ENCODE data around the gene WNT9A.

WNT9A gene

GRCh38 chr1:227938911-227939790 lies 8.6 kb downstream of the WNT9A start:
- no peak for TF ChIP-seq CTCF (IDR thresholded peaks at IDR 0.05; ENCODE audit: insufficient read depth, missing control alignments)
- no peak for DNase-seq (ENCODE audit: insufficient read length, low spot score)
- no peak for FAIRE-seq

DNA sequence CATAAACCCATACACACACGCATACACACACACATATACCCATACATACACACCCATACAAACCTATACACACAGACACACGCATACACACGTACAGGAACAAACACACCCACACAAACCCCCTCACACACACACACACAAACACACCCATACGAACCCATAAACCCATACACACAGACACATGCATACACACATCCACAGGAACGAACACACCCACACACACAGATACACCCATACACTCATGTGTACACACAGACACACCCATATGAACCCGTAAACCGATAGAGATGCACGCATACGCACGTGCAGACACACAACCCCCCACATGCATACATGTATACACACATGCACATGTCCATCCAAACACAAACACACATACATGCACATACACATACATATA lies 9.5 kb downstream of the WNT9A start:
- DNase-seq (ENCODE audit: insufficient read length, low spot score) (no peak), FAIRE-seq (no peak)
- TF ChIP-seq CTCF (IDR thresholded peaks at IDR 0.05; ENCODE audit: insufficient read depth, missing control alignments) = no peak

GRCh38 chr1:227937838-227938145 lies 9.9 kb downstream of the WNT9A start:
- no peak for TF ChIP-seq CTCF (IDR thresholded peaks at IDR 0.05; ENCODE audit: insufficient read depth, missing control alignments)
- FAIRE-seq (no peak), DNase-seq (ENCODE audit: insufficient read length, low spot score) (no peak)

DNA sequence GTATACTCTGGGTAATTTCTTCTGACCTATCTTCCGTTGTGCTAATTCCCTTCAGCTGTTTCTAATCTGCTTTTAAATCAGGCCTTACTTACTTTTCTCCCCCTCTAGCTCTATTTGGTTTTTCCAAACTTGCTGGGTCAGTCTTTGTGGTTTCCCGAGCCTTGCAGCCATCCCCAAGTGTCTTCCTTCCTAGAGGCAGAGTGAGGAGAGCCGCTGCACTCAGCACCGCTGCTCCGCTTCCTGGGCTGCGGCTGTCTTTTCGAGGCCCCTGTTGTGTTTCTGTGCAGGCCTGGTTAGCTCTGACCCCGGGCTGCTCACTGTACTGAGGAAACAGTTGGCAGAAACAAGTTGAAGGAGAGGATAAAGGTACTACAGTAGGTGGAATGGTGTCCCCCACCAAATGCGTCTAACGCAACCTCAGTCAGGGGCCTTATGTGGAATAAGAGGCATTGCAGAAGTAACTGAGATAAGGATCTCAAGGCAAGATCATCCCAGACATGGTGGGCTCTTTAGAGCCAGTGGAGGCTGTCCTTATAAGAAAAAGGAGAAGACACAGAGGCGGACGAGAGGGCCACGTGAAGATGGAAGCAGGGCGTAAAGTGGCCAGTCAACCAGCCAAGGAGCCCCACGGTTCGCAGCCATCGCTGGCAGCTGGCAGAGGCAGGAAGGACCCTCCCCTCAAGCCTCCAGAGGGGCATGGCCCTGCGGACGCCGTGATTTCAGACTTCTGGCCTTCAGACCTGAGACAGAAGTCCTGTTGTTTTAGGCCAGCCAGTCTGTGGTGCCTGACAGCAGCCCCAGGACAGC lies 10.5 kb downstream of the WNT9A start:
- DNase-seq (ENCODE audit: insufficient read length, low spot score) = no peak
- no peak for FAIRE-seq
- TF ChIP-seq CTCF (IDR thresholded peaks at IDR 0.05; ENCODE audit: insufficient read depth, missing control alignments) = no peak

DNA sequence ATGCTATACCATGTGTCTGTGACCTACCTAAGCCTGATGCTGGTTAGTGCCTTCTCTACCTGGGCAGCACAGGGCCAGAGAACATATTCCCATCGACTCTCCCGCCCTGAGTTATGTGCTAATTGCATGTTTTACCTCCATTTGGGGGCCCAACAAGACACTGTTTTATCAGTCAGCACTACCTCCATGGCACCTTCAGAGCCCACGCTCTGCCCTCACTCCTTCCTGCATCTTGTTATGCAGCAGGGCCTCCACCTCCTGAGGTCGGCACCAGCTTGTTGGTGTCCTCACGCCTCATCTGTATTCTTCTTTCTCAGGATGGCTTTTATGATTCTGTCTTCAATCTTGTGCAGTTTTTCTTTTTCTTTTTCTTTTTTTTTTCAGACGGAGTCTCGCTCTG lies 11.9 kb downstream of the WNT9A start:
- TF ChIP-seq CTCF (IDR thresholded peaks at IDR 0.05; ENCODE audit: insufficient read depth, missing control alignments) = no peak
- FAIRE-seq (no peak), DNase-seq (ENCODE audit: insufficient read length, low spot score) (no peak)

DNA sequence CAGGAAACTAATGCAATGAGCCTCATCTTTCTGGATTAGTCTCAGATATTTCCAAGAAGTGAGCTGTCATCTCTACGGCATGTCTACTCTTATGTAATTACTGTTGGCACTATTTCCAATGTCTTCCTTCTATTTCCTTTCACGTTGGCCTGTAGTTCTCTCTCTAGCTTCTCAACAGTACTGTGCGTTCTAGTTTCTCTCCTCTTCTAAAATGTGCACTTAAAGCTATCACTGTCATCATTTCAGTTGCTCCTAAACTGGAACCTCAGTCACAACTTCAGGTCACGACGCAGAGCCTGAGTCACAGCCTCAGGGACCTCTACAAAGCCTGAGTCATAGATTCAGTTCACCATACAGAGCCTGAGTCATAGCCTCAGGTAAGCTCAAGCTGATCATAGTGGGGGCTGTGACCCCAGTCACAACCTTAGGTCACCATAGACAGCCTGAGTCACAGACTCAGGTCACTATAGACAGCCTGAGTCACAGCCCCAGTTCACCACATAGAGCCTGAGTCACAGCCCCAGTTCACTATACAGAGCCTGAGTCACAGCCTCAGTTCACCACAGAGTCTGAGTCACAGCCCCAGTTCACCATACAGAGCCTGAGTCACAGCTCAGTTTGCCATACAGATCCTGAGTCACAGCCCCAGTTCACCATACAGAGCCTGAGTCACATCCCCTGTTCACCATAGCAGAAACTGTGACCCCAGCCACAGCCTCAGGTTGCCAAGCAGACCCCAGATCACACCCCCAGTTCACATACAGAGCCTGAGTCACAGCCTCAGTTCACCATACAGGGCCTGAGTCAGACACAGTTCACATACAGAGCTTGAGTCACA lies 13.0 kb downstream of the WNT9A start:
- DNase-seq (ENCODE audit: insufficient read length, low spot score) (no peak), FAIRE-seq (no peak)

More for the DNA sequence above, 13.0 kb downstream of the WNT9A start:
- no peak for TF ChIP-seq CTCF (IDR thresholded peaks at IDR 0.05; ENCODE audit: insufficient read depth, missing control alignments)
